Measurements from ENCODE around the gene BAHCC1.

BAHCC1 gene

GRCh38 chr17:81491761-81492160 is 96.5 kb downstream of the BAHCC1 start:
- no peaks in the 10 kb centered on the region for H3K27me3 ChIP-seq (ENCODE audit: insufficient read depth, low read length, poor library complexity, severe bottlenecking)
- H3K36me3 ChIP-seq (ENCODE audit: insufficient read depth, low read length), result no peaks in the 10 kb centered on the region
- peaks cover 34% of the 10 kb centered on the region for H3K79me2 ChIP-seq (ENCODE audit: insufficient read depth, low read length)
- no peaks in the 10 kb centered on the region for H3K9me2 ChIP-seq (replicated peaks; ENCODE audit: low read depth, low read length)
- no peaks in the 10 kb centered on the region for H4K20me1 ChIP-seq (ENCODE audit: insufficient read depth, low read length, poor library complexity, severe bottlenecking)
- H3K9me3 ChIP-seq (ENCODE audit: insufficient read depth, low read depth, low read length), result no peaks in the 10 kb centered on the region
- H3F3A ChIP-seq (ENCODE audit: low read depth), result no peaks in the 10 kb centered on the region
- no peak overlapping the region for H3K4me2 ChIP-seq (ENCODE audit: low read depth, low read length, poor library complexity, severe bottlenecking)
- H3K4me3 ChIP-seq (ENCODE audit: low read length, poor library complexity, severe bottlenecking), result no peak overlapping the region
- no peak overlapping the region for H2AFZ ChIP-seq (ENCODE audit: low read length)
- peaks cover 50% of the 10 kb centered on the region for H3K4me1 ChIP-seq (ENCODE audit: insufficient read depth, low read length, poor library complexity, severe bottlenecking)
- no peak overlapping the region for H3K9ac ChIP-seq (ENCODE audit: low read depth, low read length, poor library complexity, severe bottlenecking)
- no peak for TF ChIP-seq CTCF (conservative IDR thresholded peaks at IDR 0.05; ENCODE audit: low read length)
- no peak for TF ChIP-seq EZH2phosphoT487 (IDR thresholded peaks at IDR 0.05; ENCODE audit: borderline replicate concordance)

DNA sequence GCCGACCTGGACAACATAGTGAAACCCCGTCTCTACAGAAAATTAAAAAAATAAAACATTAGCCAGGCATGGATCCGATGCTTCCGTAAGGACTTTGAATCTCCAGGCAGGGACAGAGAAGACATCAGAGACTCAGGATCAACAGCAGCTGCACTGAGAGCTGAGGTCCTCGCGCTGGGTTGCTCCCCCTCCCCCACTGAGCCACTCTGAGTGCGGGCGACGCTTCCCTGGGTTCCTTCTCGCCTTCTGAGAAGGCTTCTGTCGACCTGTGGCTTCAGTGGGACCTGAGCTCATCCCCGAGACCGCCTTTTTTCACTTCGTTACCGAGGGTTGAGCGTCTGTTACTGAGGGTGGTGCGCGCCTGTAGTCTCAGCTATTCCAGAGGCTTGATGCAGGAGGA is 96.9 kb downstream of the BAHCC1 start:
- Histone ChIP-seq H3K9ac (ENCODE audit: low read depth, low read length, poor library complexity, severe bottlenecking) (no peak overlapping the region), H3K9me3 (ENCODE audit: insufficient read depth, low read depth, low read length) (no peaks in the 10 kb centered on the region)

DNA sequence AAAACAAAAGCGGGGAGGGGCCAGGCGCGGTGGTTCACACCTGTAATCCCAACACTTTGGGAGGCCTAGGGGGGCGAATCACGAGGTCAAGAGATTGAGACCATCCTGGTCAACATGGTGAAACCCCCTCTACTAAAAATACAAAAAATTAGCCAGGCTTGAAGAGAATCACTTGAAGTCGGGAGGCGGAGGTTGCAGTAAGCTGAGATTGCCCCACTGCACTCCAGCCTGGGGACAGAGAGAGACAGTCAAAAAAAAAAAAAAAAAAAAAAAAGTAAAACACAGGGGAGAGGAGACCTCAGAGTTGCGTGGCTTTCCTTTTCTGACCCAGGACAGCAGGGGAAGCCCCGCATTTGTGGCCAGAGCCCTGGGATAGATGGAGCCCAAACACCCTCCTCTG is 97.4 kb downstream of the BAHCC1 start:
- H4K20me1 ChIP-seq (ENCODE audit: insufficient read depth, low read length, poor library complexity, severe bottlenecking), result no peaks in the 10 kb centered on the region
- H3K79me2 ChIP-seq (ENCODE audit: insufficient read depth, low read length), result peaks cover 25% of the 10 kb centered on the region
- H3K4me3 ChIP-seq (ENCODE audit: low read length, poor library complexity, severe bottlenecking), result no peak overlapping the region
- no peaks in the 10 kb centered on the region for H3K9me2 ChIP-seq (replicated peaks; ENCODE audit: low read depth, low read length)
- H2AFZ ChIP-seq (ENCODE audit: low read length), result no peak overlapping the region
- H3K27me3 ChIP-seq (ENCODE audit: insufficient read depth, low read length, poor library complexity, severe bottlenecking), result no peaks in the 10 kb centered on the region
- no peak for TF ChIP-seq EZH2phosphoT487 (IDR thresholded peaks at IDR 0.05; ENCODE audit: borderline replicate concordance)
- no peak for TF ChIP-seq CTCF (conservative IDR thresholded peaks at IDR 0.05; ENCODE audit: low read length)
- no peaks in the 10 kb centered on the region for H3F3A ChIP-seq (ENCODE audit: low read depth)
- H3K36me3 ChIP-seq (ENCODE audit: insufficient read depth, low read length), result no peaks in the 10 kb centered on the region
- peaks cover 42% of the 10 kb centered on the region for H3K4me1 ChIP-seq (ENCODE audit: insufficient read depth, low read length, poor library complexity, severe bottlenecking)
- no peak overlapping the region for H3K4me2 ChIP-seq (ENCODE audit: low read depth, low read length, poor library complexity, severe bottlenecking)
- no peak overlapping the region for H3K9ac ChIP-seq (ENCODE audit: low read depth, low read length, poor library complexity, severe bottlenecking)
- no peaks in the 10 kb centered on the region for H3K9me3 ChIP-seq (ENCODE audit: insufficient read depth, low read depth, low read length)

More for the DNA sequence above, 96.9 kb downstream of the BAHCC1 start:
- Histone ChIP-seq H3K36me3 (ENCODE audit: insufficient read depth, low read length) (no peaks in the 10 kb centered on the region), H3F3A (ENCODE audit: low read depth) (no peaks in the 10 kb centered on the region), H4K20me1 (ENCODE audit: insufficient read depth, low read length, poor library complexity, severe bottlenecking) (no peaks in the 10 kb centered on the region), H3K27me3 (ENCODE audit: insufficient read depth, low read length, poor library complexity, severe bottlenecking) (no peaks in the 10 kb centered on the region), H2AFZ (ENCODE audit: low read length) (no peak overlapping the region), H3K79me2 (ENCODE audit: insufficient read depth, low read length) (peaks cover 30% of the 10 kb centered on the region), H3K4me1 (ENCODE audit: insufficient read depth, low read length, poor library complexity, severe bottlenecking) (peaks cover 46% of the 10 kb centered on the region), H3K4me3 (ENCODE audit: low read length, poor library complexity, severe bottlenecking) (no peak overlapping the region), H3K9me2 (replicated peaks; ENCODE audit: low read depth, low read length) (no peaks in the 10 kb centered on the region), H3K4me2 (ENCODE audit: low read depth, low read length, poor library complexity, severe bottlenecking) (no peak overlapping the region)
- no peak for TF ChIP-seq CTCF (conservative IDR thresholded peaks at IDR 0.05; ENCODE audit: low read length)
- TF ChIP-seq EZH2phosphoT487 (IDR thresholded peaks at IDR 0.05; ENCODE audit: borderline replicate concordance), result no peak
